MM.1S (cell line): ENCODE measurements around the gene ANKRD13B.
A peak's percentile ranks its signal among the peaks of the same experiment; 100 is the strongest.

Experiments
- EZH2 ChIP-seq: fragments of 300-600 bp; sonication (generic); optimal IDR thresholded peaks from 2 replicates; pipeline ENCODE3; 2017; ENCODE audit warnings: low read depth, mild to moderate bottlenecking, antibody characterized with exemption, low read length, mixed read lengths
- EZH2phosphoT487 ChIP-seq: fragments of 300-600 bp; sonication (generic); IDR thresholded peaks from 2 replicates; pipeline ENCODE4 v1.6.1; 2018; ENCODE audit warnings: antibody characterized with exemption, low read length
- TF ChIP-seq, protein P1 (sequence below): fragments of 300-600 bp; sonication (generic); IDR thresholded peaks from 2 replicates; pipeline ENCODE4 v1.5.1; 2016; ENCODE audit warnings: antibody characterized with exemption, low read length, mixed read lengths

DNA sequence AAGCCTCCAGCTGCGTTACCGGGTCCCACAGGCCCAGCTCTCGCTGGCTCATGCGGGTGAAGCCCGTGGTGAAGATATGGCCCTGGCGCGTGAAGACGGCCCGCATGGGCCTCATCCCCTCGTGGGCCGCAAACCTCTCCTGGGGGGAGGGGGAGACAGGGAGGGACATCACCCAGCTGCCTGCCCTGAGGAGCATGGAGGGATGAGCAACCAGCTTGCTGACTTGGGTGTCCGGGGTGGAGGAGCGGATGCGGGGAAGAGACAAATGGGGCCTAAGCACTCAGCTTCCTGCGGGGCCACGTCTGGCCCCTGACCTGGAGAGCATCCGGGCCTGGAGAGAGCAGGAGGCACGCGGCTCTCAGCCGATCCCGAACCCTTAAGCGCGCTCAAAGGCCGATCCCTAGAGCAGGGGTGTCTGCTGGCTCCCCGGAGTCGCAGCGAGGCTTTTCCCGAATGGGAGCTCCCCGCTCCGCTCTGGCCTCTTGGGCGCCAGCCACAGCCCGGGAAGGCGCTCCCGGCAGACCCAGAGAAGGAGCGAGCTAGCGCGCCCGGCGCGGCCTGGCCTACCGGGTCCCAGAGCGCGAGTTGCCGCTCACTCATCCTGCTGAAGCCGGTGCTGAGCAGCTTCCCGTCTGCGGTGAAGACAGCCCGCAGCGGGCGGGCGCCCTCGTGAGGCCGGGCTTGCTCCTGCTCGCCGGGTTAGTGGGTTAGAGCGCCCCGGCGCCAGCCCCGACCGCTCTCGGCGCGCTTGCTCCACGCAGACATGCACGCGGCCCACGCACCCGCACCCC is 24.7 kb downstream of the ANKRD13B start:
- TF ChIP-seq, protein P1, sequence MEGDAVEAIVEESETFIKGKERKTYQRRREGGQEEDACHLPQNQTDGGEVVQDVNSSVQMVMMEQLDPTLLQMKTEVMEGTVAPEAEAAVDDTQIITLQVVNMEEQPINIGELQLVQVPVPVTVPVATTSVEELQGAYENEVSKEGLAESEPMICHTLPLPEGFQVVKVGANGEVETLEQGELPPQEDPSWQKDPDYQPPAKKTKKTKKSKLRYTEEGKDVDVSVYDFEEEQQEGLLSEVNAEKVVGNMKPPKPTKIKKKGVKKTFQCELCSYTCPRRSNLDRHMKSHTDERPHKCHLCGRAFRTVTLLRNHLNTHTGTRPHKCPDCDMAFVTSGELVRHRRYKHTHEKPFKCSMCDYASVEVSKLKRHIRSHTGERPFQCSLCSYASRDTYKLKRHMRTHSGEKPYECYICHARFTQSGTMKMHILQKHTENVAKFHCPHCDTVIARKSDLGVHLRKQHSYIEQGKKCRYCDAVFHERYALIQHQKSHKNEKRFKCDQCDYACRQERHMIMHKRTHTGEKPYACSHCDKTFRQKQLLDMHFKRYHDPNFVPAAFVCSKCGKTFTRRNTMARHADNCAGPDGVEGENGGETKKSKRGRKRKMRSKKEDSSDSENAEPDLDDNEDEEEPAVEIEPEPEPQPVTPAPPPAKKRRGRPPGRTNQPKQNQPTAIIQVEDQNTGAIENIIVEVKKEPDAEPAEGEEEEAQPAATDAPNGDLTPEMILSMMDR, result peak; percentile 89
- TF ChIP-seq EZH2phosphoT487, result no peak
- no peak for TF ChIP-seq EZH2
